HUES6 (cell line): ENCODE results near the gene PCBP1.
A peak's percentile ranks its signal among the peaks of the same experiment; 100 is the strongest.

Experiments
- H3K27ac ChIP-seq: 2 replicates; pipeline ENCODE4 v1.7.0; 2013; ENCODE audit warnings: low read depth, mild to moderate bottlenecking, low read length, inconsistent platforms
- H3K27me3 ChIP-seq: 2 replicates; pipeline ENCODE4 v1.6.1; 2013; ENCODE audit warnings: low read length; ENCODE audit not compliant: control insufficient read depth, insufficient read depth
- H3K36me3 ChIP-seq: 2 replicates; pipeline ENCODE4 v1.6.1; 2013; ENCODE audit warnings: low read length; ENCODE audit not compliant: control insufficient read depth, insufficient read depth
- H3K4me1 ChIP-seq: 2 replicates; pipeline ENCODE4 v1.6.1; 2013; ENCODE audit warnings: low read length; ENCODE audit not compliant: control insufficient read depth, insufficient read depth
- H3K4me3 ChIP-seq: 2 replicates; pipeline ENCODE4 v1.5.1; 2013; ENCODE audit warnings: low read depth, low read length
- H3K9ac ChIP-seq: one replicate; pipeline ENCODE4 v1.6.1; 2013; ENCODE audit warnings: mild to moderate bottlenecking, low read length
- H3K9me3 ChIP-seq: 2 replicates; pipeline ENCODE4 v1.6.1; 2013; ENCODE audit warnings: low read depth, low read length; ENCODE audit not compliant: control insufficient read depth, insufficient read depth

PCBP1 gene

DNA sequence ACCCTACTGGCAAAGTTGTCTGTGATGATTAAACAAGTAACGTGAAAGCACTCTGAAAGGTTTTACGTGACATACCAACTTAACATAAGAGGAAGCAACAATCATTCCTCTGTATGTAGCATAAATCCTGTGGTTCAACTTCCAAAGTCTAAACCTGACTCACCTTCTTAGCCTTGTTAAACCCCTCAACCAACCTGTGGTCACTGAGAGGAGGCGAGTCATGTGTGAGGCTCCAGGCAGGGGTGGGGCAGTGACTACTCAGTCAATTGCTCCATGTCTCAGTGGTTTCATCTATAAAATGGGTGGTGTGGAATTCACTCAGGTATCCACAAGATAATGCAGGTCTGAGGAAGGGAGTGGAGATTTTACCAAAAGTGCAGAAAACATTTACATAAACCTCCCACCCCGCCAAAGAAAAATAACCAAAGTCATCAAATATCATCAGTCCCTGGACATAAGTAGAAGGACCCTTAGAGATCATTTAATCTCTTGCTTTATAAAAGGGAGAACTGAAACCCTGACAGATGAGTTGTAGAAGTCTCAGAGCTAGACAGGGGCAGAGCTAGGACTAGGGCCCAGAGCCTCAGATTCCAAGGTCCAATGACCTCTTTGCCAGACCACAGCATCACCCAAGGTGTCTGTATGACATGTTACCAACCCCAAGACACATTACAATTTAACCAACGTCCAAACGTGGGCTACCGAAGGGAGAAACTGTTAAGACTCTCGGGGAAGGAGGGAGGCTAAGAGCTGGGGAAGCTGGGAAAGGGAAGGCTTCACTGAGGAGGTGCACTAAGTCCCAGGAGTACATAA lies 3.7 kb upstream of the PCBP1 start:
- Histone ChIP-seq H3K27me3 (no peaks in the 10 kb centered on the region), H3K36me3 (peaks cover 63% of the 10 kb centered on the region), H3K9me3 (no peaks in the 10 kb centered on the region), H3K9ac (peak overlapping the region; percentile 35), H3K27ac (peak overlapping the region; percentile 84), H3K4me1 (peaks cover 30% of the 10 kb centered on the region), H3K4me3 (no peak overlapping the region)

DNA sequence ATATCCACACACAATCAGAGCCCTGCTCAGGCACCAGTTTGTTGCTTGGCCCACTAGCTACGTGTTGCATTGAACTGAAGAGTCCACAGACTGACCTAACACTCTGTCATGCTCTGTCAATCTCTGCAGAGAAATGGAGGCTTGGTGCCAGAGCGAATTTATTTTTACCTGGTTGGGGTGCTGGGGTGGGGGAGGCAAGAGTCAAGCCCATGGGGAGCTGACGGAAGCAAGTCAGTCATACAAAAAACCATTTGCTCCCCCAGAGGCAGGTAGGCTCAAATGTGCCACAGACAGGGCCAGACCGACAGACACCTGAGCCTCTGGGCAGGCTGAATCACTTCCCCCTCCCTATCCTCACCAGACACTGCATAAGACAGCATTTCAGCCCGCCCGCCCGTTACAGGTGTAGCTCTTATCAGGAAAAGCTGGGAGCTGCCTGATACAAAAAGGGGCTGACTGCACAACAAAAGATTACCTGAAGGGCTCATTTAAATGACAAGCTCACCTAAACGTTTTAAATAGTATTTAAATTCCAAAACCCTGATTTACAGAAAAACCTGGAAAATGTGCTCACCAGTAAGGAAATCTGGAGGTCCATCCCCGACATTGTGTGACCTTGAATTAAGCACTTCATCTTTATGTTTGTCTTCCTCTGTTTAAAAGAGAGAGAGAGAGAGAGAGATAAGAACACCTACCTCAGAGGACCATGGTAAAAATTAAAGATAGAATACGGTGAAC lies 2.1 kb upstream of the PCBP1 start:
- peaks cover 36% of the 10 kb centered on the region for H3K4me1 ChIP-seq
- H3K36me3 ChIP-seq: peaks cover 51% of the 10 kb centered on the region
- H3K4me3 ChIP-seq: peak overlapping the region; percentile 92

GRCh38 chr2:70085711-70086277 lies 1.5 kb upstream of the PCBP1 start:
- H3K9me3 ChIP-seq: no peaks in the 10 kb centered on the region
- peak overlapping the region; percentile 99 for H3K27ac ChIP-seq
- H3K4me3 ChIP-seq: peak overlapping the region; percentile 92
- H3K9ac ChIP-seq: peak overlapping the region; percentile 100
- peaks cover 37% of the 10 kb centered on the region for H3K4me1 ChIP-seq
- H3K27me3 ChIP-seq: no peaks in the 10 kb centered on the region
- H3K36me3 ChIP-seq: peaks cover 47% of the 10 kb centered on the region

More for the DNA sequence above, 2.1 kb upstream of the PCBP1 start:
- H3K9me3 ChIP-seq: no peaks in the 10 kb centered on the region
- H3K27me3 ChIP-seq: no peaks in the 10 kb centered on the region
- H3K27ac ChIP-seq: peak overlapping the region; percentile 99
- H3K9ac ChIP-seq: peak overlapping the region; percentile 100

DNA sequence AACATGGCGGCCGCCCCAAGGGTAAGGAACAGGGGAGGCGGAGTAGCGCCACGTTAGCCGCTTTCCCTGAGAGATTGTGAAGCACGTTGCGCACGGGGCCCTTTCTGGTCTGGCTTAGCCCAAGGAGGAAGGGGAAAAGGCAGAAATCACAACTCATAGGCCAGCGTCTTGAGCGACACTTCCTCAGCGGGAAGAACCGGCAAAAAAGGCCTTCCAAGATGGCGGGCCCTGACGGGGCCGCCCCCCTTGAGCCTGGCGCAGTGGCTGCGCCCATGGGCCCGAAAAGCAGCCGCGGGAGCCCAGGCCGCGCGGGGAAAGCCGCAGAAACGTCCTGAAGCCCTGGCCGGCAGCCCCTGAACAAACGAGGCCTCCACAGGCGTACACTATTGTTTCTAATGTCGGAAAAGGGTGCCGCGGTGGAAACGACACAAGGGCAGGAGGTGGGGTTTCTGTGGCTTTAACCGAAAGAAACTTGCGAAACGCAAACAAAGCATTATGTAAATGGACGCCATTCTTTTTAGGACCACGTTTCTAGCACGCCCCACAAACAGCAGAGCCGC lies 919 bp upstream of the PCBP1 start:
- Histone ChIP-seq H3K36me3 (peaks cover 41% of the 10 kb centered on the region), H3K27ac (peak overlapping the region; percentile 99), H3K4me1 (peaks cover 37% of the 10 kb centered on the region), H3K9ac (peak overlapping the region; percentile 100), H3K9me3 (no peaks in the 10 kb centered on the region), H3K4me3 (peak overlapping the region; percentile 92), H3K27me3 (no peaks in the 10 kb centered on the region)

GRCh38 chr2:70087702-70088597 lies 673 bp downstream of the PCBP1 start:
- H3K4me1 ChIP-seq: peaks cover 37% of the 10 kb centered on the region
- peak overlapping the region; percentile 95 for H3K27ac ChIP-seq
- peak overlapping the region; percentile 92 for H3K4me3 ChIP-seq
- H3K36me3 ChIP-seq: peaks cover 28% of the 10 kb centered on the region
- H3K9me3 ChIP-seq: no peaks in the 10 kb centered on the region
- H3K9ac ChIP-seq: peak overlapping the region; percentile 100
- no peaks in the 10 kb centered on the region for H3K27me3 ChIP-seq

- Histone ChIP-seq H3K4me3 (peak overlapping the region; percentile 92), H3K27ac (peak overlapping the region; percentile 95), H3K27me3 (no peaks in the 10 kb centered on the region), H3K9me3 (no peaks in the 10 kb centered on the region), H3K9ac (peak overlapping the region; percentile 100), H3K36me3 (peaks cover 21% of the 10 kb centered on the region), H3K4me1 (peaks cover 31% of the 10 kb centered on the region)
Observed at GRCh38 chr2:70088598-70089219, 1.4 kb downstream of the PCBP1 start.

GRCh38 chr2:70089220-70089982 lies 2.1 kb downstream of the PCBP1 start:
- Histone ChIP-seq H3K4me1 (peaks cover 24% of the 10 kb centered on the region), H3K27ac (peak overlapping the region; percentile 95), H3K27me3 (no peaks in the 10 kb centered on the region), H3K9me3 (no peaks in the 10 kb centered on the region), H3K9ac (peak overlapping the region; percentile 100), H3K36me3 (peaks cover 15% of the 10 kb centered on the region), H3K4me3 (peak overlapping the region; percentile 92)

DNA sequence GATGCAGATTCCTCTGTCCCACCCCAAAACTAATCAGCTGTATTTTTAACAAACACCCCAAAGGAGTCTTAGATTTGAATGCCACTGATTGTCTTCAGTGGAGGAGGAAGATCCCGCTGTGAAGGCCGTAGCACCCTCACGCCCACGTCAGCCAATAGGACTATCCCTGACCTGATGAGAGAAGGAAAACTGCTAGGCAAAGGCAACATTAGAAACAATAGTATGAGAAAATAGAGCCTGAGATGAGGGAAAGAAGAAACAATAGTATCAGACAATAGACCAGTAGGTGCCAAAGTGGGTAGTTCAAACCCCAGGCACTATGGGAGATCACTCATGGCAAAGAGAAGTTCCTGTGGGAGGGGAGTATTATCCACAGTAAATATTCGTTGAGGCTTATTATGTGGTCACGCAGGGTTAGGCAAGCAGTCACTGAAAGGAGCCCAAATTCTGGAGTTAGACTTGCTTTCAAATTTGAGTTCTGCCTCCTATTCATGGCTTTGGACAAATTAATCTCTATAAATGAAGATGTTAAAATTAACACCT lies 2.8 kb downstream of the PCBP1 start:
- peak overlapping the region; percentile 9 for H3K9ac ChIP-seq
- H3K4me1 ChIP-seq: peaks cover 18% of the 10 kb centered on the region

GRCh38 chr2:70090706-70091334 lies 3.5 kb downstream of the PCBP1 start:
- H3K36me3 ChIP-seq: peaks cover 14% of the 10 kb centered on the region
- no peaks in the 10 kb centered on the region for H3K27me3 ChIP-seq
- H3K4me1 ChIP-seq: peaks cover 11% of the 10 kb centered on the region
- no peak overlapping the region for H3K27ac ChIP-seq
- H3K4me3 ChIP-seq: no peak overlapping the region
- H3K9me3 ChIP-seq: no peaks in the 10 kb centered on the region
- H3K9ac ChIP-seq: no peak overlapping the region

More for the DNA sequence above, 2.8 kb downstream of the PCBP1 start:
- peaks cover 14% of the 10 kb centered on the region for H3K36me3 ChIP-seq
- peak overlapping the region; percentile 92 for H3K4me3 ChIP-seq
- H3K27ac ChIP-seq: no peak overlapping the region
- H3K9me3 ChIP-seq: no peaks in the 10 kb centered on the region
- H3K27me3 ChIP-seq: no peaks in the 10 kb centered on the region
